Panc1 (cell line): ENCODE results near the gene POU2F1. TPM values are rescaled to one million over a fixed set of nuclear protein-coding genes. Genes with fewer than 3 reads are reported as not detected.

Experiments
- ATAC-seq: fragments of 200-7000 bp; cut with Tn5 transposase; 2 replicates; pipeline ENCODE4 v1.9.1; 2020; ENCODE audit warnings: mild to moderate bottlenecking, moderate library complexity
- BruUV-seq: library from RNA; stranded (reverse); fragments of 400-500 nt; replicated peaks from 2 replicates; lab custom pipeline; 2021; lab: Mats Ljungman, UMichigan
- CTCF ChIA-PET: fragments of 300-600 bp; sonication (Branson Sonifier 250); formaldehyde crosslinking; loops from one replicate; lab custom pipeline; 2022; ENCODE audit warnings: antibody characterized with exemption; lab: Charles Lee
- POLR2A ChIA-PET: fragments of 300-600 bp; sonication (Branson Sonifier 250); formaldehyde crosslinking; loops from one replicate; lab custom pipeline; 2022; ENCODE audit warnings: antibody characterized with exemption; lab: Charles Lee
- DNase-seq: peaks from one replicate; pipeline ENCODE4 v3.0.0-alpha.2; 2010; ENCODE audit warnings: low read depth, low spot score
- H3K27ac ChIP-seq: 2 replicates; pipeline ENCODE4 v1.5.1; 2011; ENCODE audit warnings: mild to moderate bottlenecking, low read length, inconsistent platforms
- H3K27me3 ChIP-seq: fragments of 200-500 bp; sonication (Bioruptor generic); 2 replicates; pipeline ENCODE4 v1.6.0; 2014; ENCODE audit warnings: low read length, inconsistent platforms; ENCODE audit not compliant: control insufficient read depth, insufficient read depth
- H3K36me3 ChIP-seq: fragments of 200-500 bp; sonication (Bioruptor generic); 2 replicates; pipeline ENCODE4 v1.5.1; 2014; ENCODE audit warnings: inconsistent platforms, mild to moderate bottlenecking, low read length, moderate library complexity; ENCODE audit not compliant: control insufficient read depth, insufficient read depth
- H3K4me1 ChIP-seq: 2 replicates; pipeline ENCODE4 v1.5.1; 2011; ENCODE audit warnings: inconsistent platforms, mild to moderate bottlenecking, low read length, moderate library complexity; ENCODE audit not compliant: control insufficient read depth, insufficient read depth
- H3K4me3 ChIP-seq, 2 experiments: 2 replicates each; pipeline ENCODE4 v1.5.1; 2011 to 2012; ENCODE audit warnings: low read depth in 2 of 2, low read length in 2 of 2, mild to moderate bottlenecking in 2 of 2, inconsistent platforms in 1 of 2, moderate library complexity in 1 of 2
- H3K9me3 ChIP-seq: fragments of 200-500 bp; sonication (Bioruptor generic); 2 replicates; pipeline ENCODE4 v1.5.1; 2014; ENCODE audit warnings: low read depth, mild to moderate bottlenecking, inconsistent platforms, low read length, moderate library complexity; ENCODE audit not compliant: control insufficient read depth, insufficient read depth
- CTCF ChIP-seq: fragments of 450-650 bp; IDR thresholded peaks from 2 replicates; pipeline ENCODE4 v1.5.1; 2017; ENCODE audit warnings: mild to moderate bottlenecking
- POLR2AphosphoS5 ChIP-seq: IDR thresholded peaks from 2 replicates; pipeline ENCODE4 v1.6.1; 2012; ENCODE audit warnings: mild to moderate bottlenecking, low read depth, low read length, moderate library complexity
- SIN3A ChIP-seq: IDR thresholded peaks from 2 replicates; pipeline ENCODE4 v1.6.1; 2012; ENCODE audit warnings: low read depth, mild to moderate bottlenecking, low read length, moderate library complexity, borderline replicate concordance; ENCODE audit not compliant: insufficient read depth
- TCF7L2 ChIP-seq: IDR thresholded peaks from 2 replicates; pipeline ENCODE4 v1.6.1; 2011; ENCODE audit warnings: mild to moderate bottlenecking, low read depth, low read length, inconsistent platforms
- in situ Hi-C: cut with HindIII; loops from 2 replicates; pipeline ENCODE4 v1.10.0; 2016; ENCODE audit warnings: low sequenced_read_pairs, low pct_unique_long_range_greater_than_20kb
- intact Hi-C: fragments of 100-400 bp; cut with micrococcal nuclease; formaldehyde crosslinking; loops from one replicate; pipeline ENCODE4 v1.10.0; 2022; ENCODE audit not compliant: unreplicated experiment
- total RNA-seq: library from RNA; stranded (reverse); gene quantifications from one replicate; pipeline ENCODE4 v1.2.1, GENCODE V29; 2021; ENCODE audit not compliant: unreplicated experiment
- TF ChIP-seq, protein P1 (sequence below), 2 experiments: IDR thresholded peaks; 2 replicates each; pipeline ENCODE4 v1.6.1; 2011 to 2012; ENCODE audit warnings: low read depth in 2 of 2, control low read depth in 1 of 2, low read length in 1 of 2, mild to moderate bottlenecking in 1 of 2, moderate library complexity in 1 of 2; ENCODE audit not compliant: insufficient read depth in 1 of 2

Gene POU2F1
- total RNA-seq, 1 experiment from 2014 or later = 17.1 TPM

GRCh38 chr1:167471568-167471967 lies 250.9 kb downstream of the POU2F1 start:
- ChIA-PET CTCF (no interaction called here), POLR2A (no interaction called here)
- in situ Hi-C loops = no loop called here
- DNase-seq (no peak), ATAC-seq (no peak)
- H3K4me3 ChIP-seq = no peak overlapping the region
- H3K4me1 ChIP-seq = no peaks in the 10 kb centered on the region
- intact Hi-C loops = no loop called here
- H3K27ac ChIP-seq = no peak overlapping the region
- TF ChIP-seq, protein P1, sequence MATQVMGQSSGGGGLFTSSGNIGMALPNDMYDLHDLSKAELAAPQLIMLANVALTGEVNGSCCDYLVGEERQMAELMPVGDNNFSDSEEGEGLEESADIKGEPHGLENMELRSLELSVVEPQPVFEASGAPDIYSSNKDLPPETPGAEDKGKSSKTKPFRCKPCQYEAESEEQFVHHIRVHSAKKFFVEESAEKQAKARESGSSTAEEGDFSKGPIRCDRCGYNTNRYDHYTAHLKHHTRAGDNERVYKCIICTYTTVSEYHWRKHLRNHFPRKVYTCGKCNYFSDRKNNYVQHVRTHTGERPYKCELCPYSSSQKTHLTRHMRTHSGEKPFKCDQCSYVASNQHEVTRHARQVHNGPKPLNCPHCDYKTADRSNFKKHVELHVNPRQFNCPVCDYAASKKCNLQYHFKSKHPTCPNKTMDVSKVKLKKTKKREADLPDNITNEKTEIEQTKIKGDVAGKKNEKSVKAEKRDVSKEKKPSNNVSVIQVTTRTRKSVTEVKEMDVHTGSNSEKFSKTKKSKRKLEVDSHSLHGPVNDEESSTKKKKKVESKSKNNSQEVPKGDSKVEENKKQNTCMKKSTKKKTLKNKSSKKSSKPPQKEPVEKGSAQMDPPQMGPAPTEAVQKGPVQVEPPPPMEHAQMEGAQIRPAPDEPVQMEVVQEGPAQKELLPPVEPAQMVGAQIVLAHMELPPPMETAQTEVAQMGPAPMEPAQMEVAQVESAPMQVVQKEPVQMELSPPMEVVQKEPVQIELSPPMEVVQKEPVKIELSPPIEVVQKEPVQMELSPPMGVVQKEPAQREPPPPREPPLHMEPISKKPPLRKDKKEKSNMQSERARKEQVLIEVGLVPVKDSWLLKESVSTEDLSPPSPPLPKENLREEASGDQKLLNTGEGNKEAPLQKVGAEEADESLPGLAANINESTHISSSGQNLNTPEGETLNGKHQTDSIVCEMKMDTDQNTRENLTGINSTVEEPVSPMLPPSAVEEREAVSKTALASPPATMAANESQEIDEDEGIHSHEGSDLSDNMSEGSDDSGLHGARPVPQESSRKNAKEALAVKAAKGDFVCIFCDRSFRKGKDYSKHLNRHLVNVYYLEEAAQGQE (IDR thresholded peaks at IDR 0.05; ENCODE audit: insufficient read depth in 1 of 2, low read depth in 2 of 2, low read length in 1 of 2) = no peak
- no peak for TF ChIP-seq CTCF
- no peak for TF ChIP-seq SIN3A
- no peak for TF ChIP-seq TCF7L2
- TF ChIP-seq POLR2AphosphoS5 = no peak
- H3K36me3 ChIP-seq = no peaks in the 10 kb centered on the region
- no TSS peak for BruUV-seq
- H3K27me3 ChIP-seq = no peaks in the 10 kb centered on the region
- H3K9me3 ChIP-seq = no peaks in the 10 kb centered on the region

DNA sequence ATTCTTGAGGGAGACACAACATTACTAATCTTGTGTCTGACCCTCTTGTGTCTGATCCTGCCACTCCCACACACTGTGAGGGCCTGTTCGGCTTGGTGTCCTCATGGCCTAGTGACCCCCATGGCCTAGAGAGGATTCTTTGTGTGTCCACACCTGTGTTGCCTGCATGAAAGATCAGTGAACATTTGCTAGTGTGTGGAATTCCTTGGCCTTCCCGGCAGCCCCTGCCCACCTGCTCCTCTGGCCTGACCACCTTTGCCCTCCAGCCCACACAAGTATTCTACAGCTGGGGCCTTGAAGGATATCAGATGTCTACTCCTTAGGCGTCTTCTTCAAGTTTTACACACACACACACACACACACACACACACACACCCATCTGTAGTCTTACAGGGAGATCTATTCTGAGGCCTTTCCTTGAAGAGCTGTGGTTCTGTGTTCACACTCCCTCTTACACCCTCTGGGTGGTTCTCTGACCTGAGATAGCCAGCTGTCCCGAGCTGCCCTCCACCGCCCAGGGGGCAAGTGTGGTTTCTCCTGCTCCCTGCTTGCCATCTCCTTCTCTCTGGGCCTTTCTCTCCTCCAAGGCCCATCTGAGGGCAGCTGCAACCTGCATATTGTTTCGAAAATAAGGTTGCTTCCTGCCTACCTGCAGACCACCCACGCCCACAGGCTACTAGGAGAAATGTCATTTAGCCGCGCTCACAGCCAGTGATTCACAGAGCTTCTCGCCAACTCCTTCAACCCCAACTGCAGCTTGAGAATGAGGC lies 252.3 kb downstream of the POU2F1 start:
- ATAC-seq (no peak), DNase-seq (no peak)
- ChIA-PET CTCF (no interaction called here), POLR2A (no interaction called here)
- intact Hi-C loops (no loop called here), in situ Hi-C loops (no loop called here)
- Histone ChIP-seq H3K27me3 (no peaks in the 10 kb centered on the region), H3K36me3 (no peaks in the 10 kb centered on the region), H3K4me3 (no peak overlapping the region), H3K9me3 (no peaks in the 10 kb centered on the region), H3K27ac (no peak overlapping the region), H3K4me1 (no peaks in the 10 kb centered on the region)
- no TSS peak for BruUV-seq
- TF ChIP-seq POLR2AphosphoS5 (no peak), CTCF (no peak)
- TF ChIP-seq, protein P1 (IDR thresholded peaks at IDR 0.05; ENCODE audit: insufficient read depth in 1 of 2, low read depth in 2 of 2, low read length in 1 of 2) = no peak
